Gastroesophageal sphincter (tissue), 4 donors: ENCODE results near the gene MPP2. TPM values are rescaled to one million over a fixed set of nuclear protein-coding genes. Genes with fewer than 3 reads are reported as not detected.
"Not testable (repeated sequence)": the region's sequence is repeated elsewhere in the genome, so short reads cannot be mapped to it uniquely, and the experiment has no call there.

Experiments used
- ATAC-seq: fragments of 150-250 bp; one replicate; pipeline ENCODE4 v1.9.1; 2016; ENCODE audit warnings: mild to moderate bottlenecking, moderate library complexity
- H3K27ac ChIP-seq, 4 donors: fragments of 200-600 bp; sonication (generic) in 3 of 4; 1 replicate in 3 of 4; 2 replicates in 1 of 4; pipeline ENCODE4 v1.5.1; 2016 to 2019
- H3K27me3 ChIP-seq: fragments of 200-600 bp; sonication (generic); one replicate; pipeline ENCODE4 v1.5.1; 2019
- H3K36me3 ChIP-seq, 2 donors: fragments of 200-600 bp; sonication (generic); one replicate each; pipeline ENCODE4 v1.5.1; 2019; ENCODE audit warnings: control low read depth in 1 of 2
- H3K4me1 ChIP-seq, 3 donors: fragments of 200-600 bp; sonication (generic); 1 replicate in 2 of 3; 2 replicates in 1 of 3; pipeline ENCODE4 v1.5.1; 2016 to 2019; ENCODE audit warnings: control low read depth in 2 of 3
- H3K4me3 ChIP-seq, 2 donors: fragments of 200-600 bp; sonication (generic); one replicate each; pipeline ENCODE4 v1.5.1; 2019; ENCODE audit warnings: mild to moderate bottlenecking in 1 of 2, moderate library complexity in 1 of 2
- H3K9me3 ChIP-seq, 3 donors: fragments of 200-600 bp; sonication (generic); one replicate each; pipeline ENCODE4 v1.5.1; 2017 to 2019; ENCODE audit warnings: control low read depth in 2 of 3
- EP300 ChIP-seq: sonication (generic); formaldehyde crosslinking; IDR thresholded peaks from one replicate; pipeline ENCODE4 v1.6.1; 2017; ENCODE audit warnings: antibody characterized with exemption, mild to moderate bottlenecking
- POLR2A ChIP-seq, 2 donors: fragments of 450-650 bp; IDR thresholded peaks; one replicate each; pipeline ENCODE4 v1.6.1; 2017; ENCODE audit warnings: antibody characterized with exemption in 2 of 2, mild to moderate bottlenecking in 2 of 2, moderate library complexity in 1 of 2
- POLR2AphosphoS5 ChIP-seq: sonication (generic); formaldehyde crosslinking; IDR thresholded peaks from one replicate; pipeline ENCODE4 v1.6.1; 2017; ENCODE audit warnings: antibody characterized with exemption
- WGBS, 2 donors: methylation state at CpG; one replicate each; pipeline ENCODE4 v1.1.5; 2018; ENCODE audit warnings: low coverage in 1 of 2; 5-methylcytosine and 5-hydroxymethylcytosine counted together
- total RNA-seq, 4 donors: library from RNA; depleted of rRNA; stranded (reverse); fragments of >200 nt; gene quantifications; one replicate each; pipeline ENCODE4 v1.1.0, GENCODE V29; 2016
- TF ChIP-seq, protein P1 (sequence below), 4 experiments: fragments of 200-600 bp in 2 of 4; fragments of 450-650 bp in 2 of 4; sonication (generic) in 1 of 4; IDR thresholded peaks; one replicate each; pipeline ENCODE4 v1.5.1; 2017 to 2019; ENCODE audit warnings: antibody characterized with exemption in 4 of 4, mild to moderate bottlenecking in 2 of 4, moderate library complexity in 2 of 4

MPP2 gene
- total RNA-seq, 4 donors from 2014 or later, result 6.3 to 20.9 (median 15.1) TPM

DNA sequence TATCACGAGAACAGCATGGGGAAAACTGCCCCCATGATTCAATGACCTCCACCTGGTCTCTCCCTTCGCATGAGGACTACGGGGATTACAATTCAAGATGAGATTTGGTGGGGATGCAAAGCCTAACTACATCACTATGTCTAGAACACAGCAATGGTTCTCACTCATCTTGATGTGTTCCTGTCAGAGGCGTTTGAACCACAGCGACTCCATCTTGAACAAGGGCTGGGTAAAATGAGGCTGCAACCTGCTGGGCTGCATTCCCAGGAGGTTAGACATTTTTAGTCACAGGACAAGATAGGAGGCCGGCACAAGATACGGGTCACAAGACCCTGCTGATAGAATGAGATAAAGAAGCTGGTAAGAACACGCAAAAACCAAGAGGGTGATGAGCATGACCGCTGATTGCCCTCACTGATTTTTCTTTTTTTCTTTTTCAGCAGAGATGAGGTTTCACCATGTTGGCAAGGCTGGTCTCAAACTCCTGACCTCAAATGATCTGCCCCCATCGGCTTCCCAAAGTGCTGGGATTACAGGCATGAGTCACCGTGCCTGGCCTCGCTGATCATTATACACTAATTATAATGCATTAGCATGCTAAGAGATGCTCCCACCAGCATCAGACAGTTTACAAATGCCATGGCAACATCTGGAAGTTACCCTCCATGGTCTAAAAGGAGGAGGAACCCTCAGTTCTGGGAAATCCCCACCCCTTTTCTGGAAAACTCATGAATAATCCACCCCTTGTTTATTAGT is 37.9 kb upstream of the MPP2 start:
- Histone ChIP-seq H3K4me1 (no peaks in the 10 kb centered on the region), H3K27me3 (peaks cover 42% of the 10 kb centered on the region), H3K27ac (no peak overlapping the region), H3K36me3 (no peaks in the 10 kb centered on the region), H3K4me3 (no peak overlapping the region), H3K9me3 (no peaks in the 10 kb centered on the region)
- 68 to 82% methylated on average over 9 to 10 of the region's 12 CpGs for WGBS, 2 donors
- no peak for ATAC-seq
- no peak for TF ChIP-seq EP300
- TF ChIP-seq, protein P1, sequence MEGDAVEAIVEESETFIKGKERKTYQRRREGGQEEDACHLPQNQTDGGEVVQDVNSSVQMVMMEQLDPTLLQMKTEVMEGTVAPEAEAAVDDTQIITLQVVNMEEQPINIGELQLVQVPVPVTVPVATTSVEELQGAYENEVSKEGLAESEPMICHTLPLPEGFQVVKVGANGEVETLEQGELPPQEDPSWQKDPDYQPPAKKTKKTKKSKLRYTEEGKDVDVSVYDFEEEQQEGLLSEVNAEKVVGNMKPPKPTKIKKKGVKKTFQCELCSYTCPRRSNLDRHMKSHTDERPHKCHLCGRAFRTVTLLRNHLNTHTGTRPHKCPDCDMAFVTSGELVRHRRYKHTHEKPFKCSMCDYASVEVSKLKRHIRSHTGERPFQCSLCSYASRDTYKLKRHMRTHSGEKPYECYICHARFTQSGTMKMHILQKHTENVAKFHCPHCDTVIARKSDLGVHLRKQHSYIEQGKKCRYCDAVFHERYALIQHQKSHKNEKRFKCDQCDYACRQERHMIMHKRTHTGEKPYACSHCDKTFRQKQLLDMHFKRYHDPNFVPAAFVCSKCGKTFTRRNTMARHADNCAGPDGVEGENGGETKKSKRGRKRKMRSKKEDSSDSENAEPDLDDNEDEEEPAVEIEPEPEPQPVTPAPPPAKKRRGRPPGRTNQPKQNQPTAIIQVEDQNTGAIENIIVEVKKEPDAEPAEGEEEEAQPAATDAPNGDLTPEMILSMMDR (IDR thresholded peaks at IDR 0.05), result no peak
- no peak for TF ChIP-seq POLR2AphosphoS5
- no peak for TF ChIP-seq POLR2A (IDR thresholded peaks at IDR 0.05)

DNA sequence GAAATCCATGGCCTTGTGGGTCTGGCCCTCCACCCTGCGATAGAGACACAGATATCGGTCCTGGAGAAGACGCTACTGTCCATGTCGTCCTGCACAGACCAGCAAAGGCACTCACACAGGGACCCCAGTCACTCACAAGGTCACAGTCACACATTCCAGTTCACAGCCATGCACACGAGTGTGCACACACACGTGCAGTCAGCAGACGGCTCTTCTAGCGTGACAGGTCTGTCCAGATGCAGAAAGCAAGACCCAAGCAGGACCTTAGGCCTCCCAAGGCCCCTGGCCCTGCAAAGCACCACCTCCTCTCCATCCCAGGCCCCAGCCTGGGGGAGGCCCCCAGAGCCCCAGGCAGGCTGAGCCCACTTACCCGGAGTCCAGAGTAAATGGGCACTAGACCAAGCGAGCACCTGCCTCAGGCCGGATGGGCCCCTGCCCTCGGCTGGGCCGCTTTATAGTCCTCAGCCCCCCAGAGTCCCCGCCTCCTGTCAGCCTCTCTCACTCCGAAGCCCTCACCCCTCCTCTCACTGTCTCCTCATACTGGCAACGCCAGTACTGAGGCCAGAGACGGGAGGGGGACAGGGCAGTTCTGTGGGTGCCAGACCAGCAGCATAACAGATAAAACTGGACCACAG is 34.8 kb upstream of the MPP2 start, which contains the start of gene PPY:
PPY (minus strand) TSS at position 426 of the 635 bp plus-strand sequence. CDS start 822 bp downstream, outside the sequence.
- peaks cover 0 to 10% (median 4%) of the 10 kb centered on the region in 3 donors for H3K4me1 ChIP-seq
- no peak for ATAC-seq
- WGBS, 2 donors, result 85% methylated on average over 4 of the region's 17 CpGs; no CpG with 5 or more reads in 1 of the 2 donors
- no peak within 1 kb of the TSS for H3K4me3 ChIP-seq
- H3K36me3 ChIP-seq, result no peaks in the 10 kb centered on the region
- no peak within 1 kb of the TSS for H3K27ac ChIP-seq
- H3K9me3 ChIP-seq, result no peaks in the 10 kb centered on the region
- TF ChIP-seq, protein P1 (IDR thresholded peaks at IDR 0.05), result no peak
- TF ChIP-seq POLR2AphosphoS5, result no peak
- TF ChIP-seq POLR2A (IDR thresholded peaks at IDR 0.05), result no peak
- no peak for TF ChIP-seq EP300
- H3K27me3 ChIP-seq, result peaks cover 37% of the 10 kb centered on the region

DNA sequence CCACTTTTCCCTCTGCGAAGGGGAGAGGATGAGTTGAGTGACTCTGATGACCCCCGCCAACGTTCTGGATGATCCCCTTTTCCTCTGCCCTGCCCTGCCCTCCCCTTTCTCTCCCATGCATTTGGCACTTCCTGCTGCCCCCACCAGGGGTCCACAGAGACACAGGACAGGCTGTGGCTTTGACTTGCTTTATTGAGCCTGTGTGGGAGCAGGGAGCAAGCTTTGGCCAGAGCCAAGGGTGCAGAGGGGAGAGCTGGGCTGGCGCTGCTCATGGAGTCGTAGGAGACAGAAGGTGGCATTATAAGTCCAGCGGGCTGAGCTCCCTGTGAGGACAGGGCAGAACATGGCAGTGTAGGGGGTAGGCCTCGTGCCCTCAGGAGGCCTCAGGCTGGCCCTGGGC is 33.3 kb upstream of the MPP2 start:
- TF ChIP-seq, protein P1 (IDR thresholded peaks at IDR 0.05), result peak in 1 of 4 experiments; percentile 34
- TF ChIP-seq EP300 (no peak), POLR2A (IDR thresholded peaks at IDR 0.05) (no peak)
- Histone ChIP-seq H3K4me1 (peaks cover 0 to 10% (median 4%) of the 10 kb centered on the region in 3 donors), H3K27ac (no peak overlapping the region), H3K27me3 (peaks cover 41% of the 10 kb centered on the region), H3K9me3 (no peaks in the 10 kb centered on the region), H3K4me3 (no peak overlapping the region), H3K36me3 (no peaks in the 10 kb centered on the region)
- no peak for ATAC-seq
- 38% methylated on average over 5 of the region's 7 CpGs; no CpG with 5 or more reads in 1 of the 2 donors for WGBS, 2 donors

DNA sequence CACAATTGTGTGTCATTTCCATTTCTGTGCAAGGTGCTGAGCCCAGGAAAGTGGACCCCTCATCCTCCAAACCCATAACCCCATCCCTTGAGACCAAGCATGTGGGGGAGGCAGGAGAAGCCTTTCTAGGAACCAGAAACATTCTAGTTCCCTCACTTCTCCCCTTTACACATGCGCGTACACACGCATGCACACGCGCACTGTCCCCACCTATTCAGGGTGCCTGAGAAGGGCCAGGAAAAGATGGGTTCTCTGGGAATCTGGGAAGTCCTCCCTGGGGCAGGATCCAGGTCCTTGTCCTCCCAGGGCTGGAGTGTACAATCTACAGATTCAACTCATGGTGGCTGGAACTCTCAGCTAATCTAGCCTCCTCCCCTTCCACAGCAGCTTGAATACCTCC is 32.5 kb upstream of the MPP2 start:
- peaks cover 0 to 10% (median 4%) of the 10 kb centered on the region in 3 donors for H3K4me1 ChIP-seq
- ATAC-seq, result no peak
- WGBS, 2 donors, result 86% methylated on average over 5 of the region's 5 CpGs; no CpG with 5 or more reads in 1 of the 2 donors
- H3K4me3 ChIP-seq, result no peak overlapping the region
- TF ChIP-seq POLR2A (IDR thresholded peaks at IDR 0.05) (no peak), POLR2AphosphoS5 (no peak), EP300 (no peak)
- TF ChIP-seq, protein P1 (IDR thresholded peaks at IDR 0.05), result no peak
- H3K27me3 ChIP-seq, result peaks cover 47% of the 10 kb centered on the region
- H3K9me3 ChIP-seq, result no peaks in the 10 kb centered on the region
- no peaks in the 10 kb centered on the region for H3K36me3 ChIP-seq
- H3K27ac ChIP-seq, result no peak overlapping the region

DNA sequence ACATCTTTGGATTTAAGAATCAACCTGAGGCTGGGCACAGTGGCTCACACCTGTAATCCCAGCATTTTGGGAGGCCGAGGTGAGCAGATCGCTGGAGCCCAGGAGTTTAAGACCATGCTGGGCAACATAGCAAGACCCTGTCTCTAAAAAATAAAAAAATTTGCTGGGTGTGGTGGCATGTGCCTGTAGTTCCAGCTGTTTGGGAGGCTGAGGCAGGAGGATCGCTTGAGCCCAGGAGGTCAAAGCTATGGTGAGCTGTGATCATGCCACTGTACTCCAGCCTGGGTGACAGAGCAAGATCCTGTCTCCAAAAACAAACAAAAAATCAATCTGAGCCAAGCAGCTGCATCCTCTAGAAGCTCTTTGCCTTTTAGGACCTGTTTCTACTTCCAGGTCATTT is 32.1 kb upstream of the MPP2 start:
- not testable (repeated sequence) for H3K4me1 ChIP-seq, H3K4me3 ChIP-seq, H3K27ac ChIP-seq, H3K36me3 ChIP-seq, ATAC-seq, H3K9me3 ChIP-seq
- 83 to 100% methylated on average over 1 of the region's 3 CpGs for WGBS, 2 donors
- peaks cover 50% of the 10 kb centered on the region for H3K27me3 ChIP-seq
